GM12878 (cell line): ENCODE measurements around the gene AP3B1. TPM values are rescaled to one million over a fixed set of nuclear protein-coding genes. Genes with fewer than 3 reads are reported as not detected.

Source experiments
- ATAC-seq: fragments of 200-7000 bp; cut with Tn5 transposase; 3 replicates; pipeline ENCODE4 v1.9.1; 2020; ENCODE audit warnings: mild to moderate bottlenecking, moderate library complexity
- BruUV-seq: library from RNA; stranded (reverse); fragments of 400-500 nt; replicated peaks from 2 replicates; lab custom pipeline; 2021; lab: Mats Ljungman, UMichigan
- CTCF ChIA-PET: fragments of 300-600 bp; sonication (Branson Sonifier 250); formaldehyde crosslinking; extraction: SDS; loops from one replicate; lab custom pipeline; 2021; ENCODE audit warnings: inconsistent platforms; lab: Yijun Ruan, JAX
- POLR2A ChIA-PET: fragments of 350-600 bp; formaldehyde crosslinking; extraction: SDS; loops from one replicate; lab custom pipeline; 2021; ENCODE audit warnings: inconsistent platforms; lab: Charles Lee
- RAD21 ChIA-PET: fragments of 300-600 bp; sonication (Branson Sonifier 250); formaldehyde crosslinking; loops from one replicate; lab custom pipeline; 2023; ENCODE audit warnings: antibody characterized with exemption; ENCODE audit not compliant: unreplicated experiment; lab: Charles Lee
- SMC1A ChIA-PET: fragments of 300-600 bp; sonication (Branson Sonifier 250); formaldehyde crosslinking; loops from one replicate; lab custom pipeline; 2023; ENCODE audit not compliant: unreplicated experiment, uncharacterized antibody; lab: Charles Lee
- DNase-seq: peaks from one replicate; pipeline ENCODE4 v3.0.0-alpha.2; 2011; ENCODE audit warnings: low read depth, low spot score
- FAIRE-seq: peaks from 3 replicates; lab custom pipeline; 2011; peaks lifted over from hg19 to GRCh38; lab: Jason Lieb, UNC
- H2AFZ ChIP-seq: 2 replicates; pipeline ENCODE4 v1.6.0; 2011; ENCODE audit warnings: low read depth, low read length, control low read depth; ENCODE audit not compliant: control insufficient read depth
- H3K27ac ChIP-seq: 2 replicates; pipeline ENCODE4 v1.5.1; 2011; ENCODE audit warnings: control low read depth; ENCODE audit not compliant: control insufficient read depth, insufficient read depth
- H3K27me3 ChIP-seq, 2 experiments: replicated peaks in 1 of 2; 2 replicates each; pipeline versions ENCODE4 v1.6.0 to v1.6.1; 2011; ENCODE audit warnings: low read length in 1 of 2; ENCODE audit not compliant: control insufficient read depth in 2 of 2, insufficient read depth in 2 of 2
- H3K36me3 ChIP-seq, 2 experiments: 2 replicates each; pipeline ENCODE4 v1.5.1; 2011; ENCODE audit warnings: low read length in 1 of 2; ENCODE audit not compliant: control insufficient read depth in 2 of 2, insufficient read depth in 2 of 2
- H3K4me1 ChIP-seq: 2 replicates; pipeline ENCODE4 v1.6.1; 2011; ENCODE audit warnings: mild to moderate bottlenecking, low read length, moderate library complexity, mixed read lengths; ENCODE audit not compliant: control insufficient read depth, insufficient read depth
- H3K4me2 ChIP-seq: 2 replicates; pipeline ENCODE4 v1.6.0; 2011; ENCODE audit warnings: control low read depth; ENCODE audit not compliant: control insufficient read depth, insufficient read depth
- H3K4me3 ChIP-seq: fragments of 200-600 bp; sonication (generic); 2 replicates; pipeline ENCODE4 v1.5.1; 2016
- H3K79me2 ChIP-seq: 2 replicates; pipeline ENCODE4 v1.6.0; 2011; ENCODE audit warnings: low read length; ENCODE audit not compliant: control insufficient read depth, insufficient read depth
- H3K9ac ChIP-seq: 2 replicates; pipeline ENCODE4 v1.8.0; 2011; ENCODE audit warnings: low read length, control low read depth, mixed read lengths; ENCODE audit not compliant: control insufficient read depth, insufficient read depth
- H3K9me3 ChIP-seq: replicated peaks from 3 replicates; pipeline ENCODE4 v1.5.1; 2011; ENCODE audit warnings: mild to moderate bottlenecking, low read length; ENCODE audit not compliant: control insufficient read depth, insufficient read depth
- H4K20me1 ChIP-seq: 2 replicates; pipeline ENCODE4 v1.6.0; 2011; ENCODE audit not compliant: control insufficient read depth, insufficient read depth
- ATF3 ChIP-seq: IDR thresholded peaks from 2 replicates; pipeline ENCODE4 v1.6.1; 2011; ENCODE audit warnings: low read depth, mild to moderate bottlenecking, low read length, moderate library complexity, borderline replicate concordance; ENCODE audit errors: extremely low read depth
- CREM ChIP-seq: IDR thresholded peaks from 2 replicates; pipeline ENCODE4 v1.6.1; 2014; ENCODE audit warnings: antibody characterized with exemption, low read depth
- RUNX3 ChIP-seq: IDR thresholded peaks from 2 replicates; pipeline ENCODE4 v1.6.1; 2012; ENCODE audit warnings: low read length, inconsistent platforms
- WGBS: methylation state at CpG from one replicate; pipeline ENCODE4 v1.1.6; 2016; ENCODE audit warnings: low lambda C conversion rate; ENCODE audit not compliant: insufficient replicate concordance, insufficient coverage; ENCODE audit errors: missing lambda C conversion rate; 5-methylcytosine and 5-hydroxymethylcytosine counted together
- in situ Hi-C: fragments of 300-500 bp; cut with MboI; formaldehyde crosslinking; loops from 9 replicates; pipeline ENCODE4 v1.14.3; 2018; ENCODE audit warnings: mixed read lengths
- intact Hi-C: fragments of 100-400 bp; cut with micrococcal nuclease; formaldehyde crosslinking; loops from one replicate; pipeline ENCODE4 v1.14.2; 2022; ENCODE audit not compliant: unreplicated experiment
- polyA plus RNA-seq, 11 experiments: library from polyadenylated mRNA; depleted of rRNA in 4 of 11; unstranded in 6 of 11; stranded (reverse) in 5 of 11; fragments of >200 nt; fragmentation: Nextera tagmentation in 4 of 11; fragmentation: Illumina TruSeq in 1 of 11; extraction: Ambion mirVana in 4 of 11; extraction: Trizol in 1 of 11; gene quantifications; 1 replicate in 1 of 11; 2 replicates in 10 of 11; pipeline versions ENCODE4 v1.2.1 to v1.2.3, GENCODE V29; 2011 to 2016; ENCODE audit warnings: inconsistent platforms in 2 of 11, missing spikeins in 2 of 11, low read depth in 1 of 11
- total RNA-seq, 4 experiments: library from RNA; depleted of rRNA in 3 of 4; stranded (reverse); fragments of >200 nt in 3 of 4; fragmentation: Illumina TruSeq in 1 of 4; extraction: Trizol in 1 of 4; gene quantifications; 2 replicates each; pipeline versions ENCODE4 v1.2.1 to v1.2.3, GENCODE V29; 2013 to 2021
- TF ChIP-seq, protein P1 (sequence below): fragments of 450-650 bp; IDR thresholded peaks from 2 replicates; pipeline ENCODE4 v1.6.1; 2017; ENCODE audit warnings: antibody characterized with exemption, mild to moderate bottlenecking, moderate library complexity

AP3B1 gene
- total and polyA plus RNA-seq, 10 of the 15 experiments (the other 5 are each of a cell fraction or from before 2014, with no cell fraction given), result 30.9 to 70.8 (median 46.0) TPM

DNA sequence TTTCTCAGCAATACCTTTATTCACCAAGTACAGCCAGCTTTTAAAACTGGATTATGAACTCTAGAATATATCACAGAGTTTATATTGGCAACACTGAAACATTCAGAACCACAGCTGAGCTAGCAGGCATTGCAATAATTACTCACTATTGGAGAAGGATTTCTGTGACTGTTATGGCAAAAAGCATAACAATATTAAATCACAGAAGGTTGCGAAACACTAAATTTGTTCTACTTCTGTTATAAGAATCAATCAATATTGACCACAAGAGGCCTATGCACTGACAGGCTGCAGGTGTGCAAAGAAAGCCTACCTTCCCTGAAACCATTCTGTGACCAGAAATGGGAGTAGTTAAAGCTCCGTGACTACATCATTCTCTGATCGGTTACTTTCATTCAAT lies 59.2 kb downstream of the AP3B1 start:
- intact Hi-C loops, result no loop called here
- Histone ChIP-seq H3K36me3 (no peaks in the 10 kb centered on the region; a peak in 2 of 4 replicates), H3K27ac (no peak overlapping the region), H3K4me3 (no peak overlapping the region), H3K79me2 (no peaks in the 10 kb centered on the region), H4K20me1 (no peaks in the 10 kb centered on the region), H2AFZ (no peak overlapping the region), H3K4me2 (no peak overlapping the region), H3K27me3 (no peaks in the 10 kb centered on the region), H3K4me1 (no peaks in the 10 kb centered on the region), H3K9ac (no peak overlapping the region), H3K9me3 (no peaks in the 10 kb centered on the region)
- BruUV-seq, result no TSS peak
- 89% methylated on average over 3 of the region's 3 CpGs for WGBS
- ChIA-PET SMC1A (interaction anchor here (0.6 to 2.4 kb wide), 5 partner anchors 9 to 306 kb away, joined by 3 to 10 read pairs (median 7); no protein-coding TSS in a partner anchor), CTCF (interaction anchor here (0.6 to 2.0 kb wide), 5 partner anchors 11 to 429 kb away, joined by 3 to 5 read pairs (median 5); no protein-coding TSS in a partner anchor), RAD21 (interaction anchor here (1.1 to 1.5 kb wide), 3 partner anchors 29 to 316 kb away, joined by 3 read pairs; no protein-coding TSS in a partner anchor), POLR2A (interaction anchor here (0.7 kb wide), 1 partner anchor 33 kb away, joined by 3 read pairs; no protein-coding TSS in a partner anchor)
- peak; percentile 18 for FAIRE-seq
- peak; percentile 41 for TF ChIP-seq RUNX3
- TF ChIP-seq, protein P1, sequence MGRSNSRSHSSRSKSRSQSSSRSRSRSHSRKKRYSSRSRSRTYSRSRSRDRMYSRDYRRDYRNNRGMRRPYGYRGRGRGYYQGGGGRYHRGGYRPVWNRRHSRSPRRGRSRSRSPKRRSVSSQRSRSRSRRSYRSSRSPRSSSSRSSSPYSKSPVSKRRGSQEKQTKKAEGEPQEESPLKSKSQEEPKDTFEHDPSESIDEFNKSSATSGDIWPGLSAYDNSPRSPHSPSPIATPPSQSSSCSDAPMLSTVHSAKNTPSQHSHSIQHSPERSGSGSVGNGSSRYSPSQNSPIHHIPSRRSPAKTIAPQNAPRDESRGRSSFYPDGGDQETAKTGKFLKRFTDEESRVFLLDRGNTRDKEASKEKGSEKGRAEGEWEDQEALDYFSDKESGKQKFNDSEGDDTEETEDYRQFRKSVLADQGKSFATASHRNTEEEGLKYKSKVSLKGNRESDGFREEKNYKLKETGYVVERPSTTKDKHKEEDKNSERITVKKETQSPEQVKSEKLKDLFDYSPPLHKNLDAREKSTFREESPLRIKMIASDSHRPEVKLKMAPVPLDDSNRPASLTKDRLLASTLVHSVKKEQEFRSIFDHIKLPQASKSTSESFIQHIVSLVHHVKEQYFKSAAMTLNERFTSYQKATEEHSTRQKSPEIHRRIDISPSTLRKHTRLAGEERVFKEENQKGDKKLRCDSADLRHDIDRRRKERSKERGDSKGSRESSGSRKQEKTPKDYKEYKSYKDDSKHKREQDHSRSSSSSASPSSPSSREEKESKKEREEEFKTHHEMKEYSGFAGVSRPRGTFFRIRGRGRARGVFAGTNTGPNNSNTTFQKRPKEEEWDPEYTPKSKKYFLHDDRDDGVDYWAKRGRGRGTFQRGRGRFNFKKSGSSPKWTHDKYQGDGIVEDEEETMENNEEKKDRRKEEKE, result no peak
- no peak for TF ChIP-seq ATF3
- no peak for TF ChIP-seq CREM
- ATAC-seq, result peak; percentile 21; the same call in 1 of the 3 replicates
- no peak for DNase-seq
- in situ Hi-C loops, result no loop called here
